Activated T-cell treated with anti-CD3 and anti-CD28 coated beads, Interleukin-2, amount 50 U/mL, for 72 hours (primary cell): Measurements from ENCODE around the gene GGPS1. TPM values are rescaled to one million over a fixed set of nuclear protein-coding genes. Genes with fewer than 3 reads are reported as not detected.
A peak's percentile ranks its signal among the peaks of the same experiment; 100 is the strongest.

ENCODE experiments used
- ATAC-seq, 2 donors: fragments of 150-1000 bp; cut with Tn5 transposase; replicated peaks in 1 of 2; 2 replicates each; pipeline ENCODE4 v1.10.0; 2021; ENCODE audit warnings: moderate library complexity in 2 of 2, mild to moderate bottlenecking in 1 of 2
- DNase-seq, 2 donors: peaks; one replicate each; pipeline ENCODE4 v3.0.0; 2021 to 2022; ENCODE audit warnings: mixed read lengths in 1 of 2
- H3K27ac Mint-ChIP-seq: one replicate; pipeline ENCODE4 v1.8.0; 2022; ENCODE audit warnings: mild to moderate bottlenecking, moderate library complexity, mixed read lengths
- H3K27me3 Mint-ChIP-seq: one replicate; pipeline ENCODE4 v1.8.0; 2022; ENCODE audit warnings: low read depth, mixed read lengths
- H3K36me3 Mint-ChIP-seq, 2 donors: one replicate each; pipeline ENCODE4 v1.8.0; 2022; ENCODE audit warnings: mixed read lengths in 2 of 2, mild to moderate bottlenecking in 1 of 2; ENCODE audit not compliant: insufficient read depth in 2 of 2
- H3K4me1 Mint-ChIP-seq: one replicate; pipeline ENCODE4 v1.8.0; 2022; ENCODE audit warnings: low read depth, mixed read lengths
- H3K4me3 Mint-ChIP-seq, 2 donors: one replicate each; pipeline ENCODE4 v1.8.0; 2022; ENCODE audit warnings: mild to moderate bottlenecking in 2 of 2, mixed read lengths in 2 of 2, moderate library complexity in 2 of 2
- H3K9me3 Mint-ChIP-seq, 2 donors: one replicate each; pipeline ENCODE4 v1.8.0; 2022; ENCODE audit warnings: mixed read lengths in 2 of 2
- total RNA-seq, 2 donors: library from RNA; stranded (reverse); gene quantifications; one replicate each; pipeline ENCODE4 v1.2.3, GENCODE V29; 2022

The GGPS1 gene
- total RNA-seq, 2 donors from 2014 or later: 57.2 to 60.4 TPM

- Mint-ChIP-seq H3K27me3 (no peaks in the 10 kb centered on the region), H3K27ac (peak overlapping the region; percentile 97), H3K9me3 (no peaks in the 10 kb centered on the region), H3K4me1 (peaks cover 68% of the 10 kb centered on the region), H3K36me3 (peaks cover 6 to 20% of the 10 kb centered on the region in 2 donors), H3K4me3 (peak overlapping the region; percentile 59 to 89)
- DNase-seq (no peak), ATAC-seq (peak in 1 of 2 donors; percentile 29)
Measured at GRCh38 chr1:235313931-235314678, 14.3 kb upstream of the GGPS1 start.

- H3K9me3 Mint-ChIP-seq: no peaks in the 10 kb centered on the region
- ATAC-seq (no peak), DNase-seq (no peak)
- H3K36me3 Mint-ChIP-seq: peaks cover 6 to 20% of the 10 kb centered on the region in 2 donors
- H3K4me3 Mint-ChIP-seq: peak overlapping the region in 1 of 2 donors; percentile 31
- H3K27me3 Mint-ChIP-seq: no peaks in the 10 kb centered on the region
- peak overlapping the region; percentile 37 for H3K27ac Mint-ChIP-seq
- H3K4me1 Mint-ChIP-seq: peaks cover 76% of the 10 kb centered on the region
Measured at GRCh38 chr1:235315173-235315572, 13.2 kb upstream of the GGPS1 start.

GRCh38 chr1:235315735-235316134, 12.6 kb upstream of the GGPS1 start:
- DNase-seq (no peak), ATAC-seq (no peak)
- Mint-ChIP-seq H3K27me3 (no peaks in the 10 kb centered on the region), H3K27ac (peak overlapping the region; percentile 37), H3K4me1 (peaks cover 76% of the 10 kb centered on the region), H3K4me3 (peak overlapping the region in 1 of 2 donors; percentile 31), H3K36me3 (peaks cover 10 to 23% of the 10 kb centered on the region in 2 donors), H3K9me3 (no peaks in the 10 kb centered on the region)

- peak overlapping the region; percentile 29 to 72 for H3K4me3 Mint-ChIP-seq
- H3K36me3 Mint-ChIP-seq: peaks cover 9 to 20% of the 10 kb centered on the region in 2 donors
- no peaks in the 10 kb centered on the region for H3K27me3 Mint-ChIP-seq
- peaks cover 82% of the 10 kb centered on the region for H3K4me1 Mint-ChIP-seq
- no peaks in the 10 kb centered on the region for H3K9me3 Mint-ChIP-seq
- DNase-seq (no peak), ATAC-seq (peak; percentile 65)
- H3K27ac Mint-ChIP-seq: peak overlapping the region; percentile 89
Measured at GRCh38 chr1:235317168-235317567, 11.2 kb upstream of the GGPS1 start.

- H3K27me3 Mint-ChIP-seq: no peaks in the 10 kb centered on the region
- no peaks in the 10 kb centered on the region for H3K9me3 Mint-ChIP-seq
- H3K36me3 Mint-ChIP-seq: peaks cover 14 to 24% of the 10 kb centered on the region in 2 donors
- H3K27ac Mint-ChIP-seq: no peak overlapping the region
- ATAC-seq (no peak), DNase-seq (no peak)
- peaks cover 84% of the 10 kb centered on the region for H3K4me1 Mint-ChIP-seq
- no peak overlapping the region for H3K4me3 Mint-ChIP-seq
Measured at GRCh38 chr1:235319255-235319654, 9.1 kb upstream of the GGPS1 start.

GRCh38 chr1:235320521-235321179, 7.7 kb upstream of the GGPS1 start:
- peak overlapping the region; percentile 56 for H3K27ac Mint-ChIP-seq
- peak; percentile 26 to 32 for ATAC-seq
- no peak for DNase-seq
- peaks cover 14 to 26% of the 10 kb centered on the region in 2 donors for H3K36me3 Mint-ChIP-seq
- H3K4me1 Mint-ChIP-seq: peaks cover 84% of the 10 kb centered on the region
- no peaks in the 10 kb centered on the region for H3K9me3 Mint-ChIP-seq
- H3K27me3 Mint-ChIP-seq: no peaks in the 10 kb centered on the region
- peak overlapping the region in 1 of 2 donors; percentile 22 for H3K4me3 Mint-ChIP-seq

- no peaks in the 10 kb centered on the region for H3K27me3 Mint-ChIP-seq
- H3K27ac Mint-ChIP-seq: peak overlapping the region; percentile 64
- H3K9me3 Mint-ChIP-seq: no peaks in the 10 kb centered on the region
- peaks cover 17 to 30% of the 10 kb centered on the region in 2 donors for H3K36me3 Mint-ChIP-seq
- no peak for ATAC-seq
- DNase-seq: no peak
- H3K4me1 Mint-ChIP-seq: peaks cover 70% of the 10 kb centered on the region
- H3K4me3 Mint-ChIP-seq: peak overlapping the region; percentile 81 to 87
Measured at GRCh38 chr1:235324296-235324695, 4.1 kb upstream of the GGPS1 start.

- ATAC-seq (no peak), DNase-seq (no peak)
- Mint-ChIP-seq H3K27me3 (no peaks in the 10 kb centered on the region), H3K9me3 (no peaks in the 10 kb centered on the region), H3K27ac (peak overlapping the region; percentile 98), H3K36me3 (peaks cover 17 to 30% of the 10 kb centered on the region in 2 donors), H3K4me1 (peaks cover 61% of the 10 kb centered on the region), H3K4me3 (peak overlapping the region; percentile 87 to 99)
Measured at GRCh38 chr1:235325139-235325538, 3.2 kb upstream of the GGPS1 start.

- H3K27ac Mint-ChIP-seq: peak overlapping the region; percentile 98
- H3K4me1 Mint-ChIP-seq: peaks cover 54% of the 10 kb centered on the region
- no peaks in the 10 kb centered on the region for H3K9me3 Mint-ChIP-seq
- no peaks in the 10 kb centered on the region for H3K27me3 Mint-ChIP-seq
- ATAC-seq (no peak), DNase-seq (no peak)
- H3K36me3 Mint-ChIP-seq: peaks cover 13 to 23% of the 10 kb centered on the region in 2 donors
- H3K4me3 Mint-ChIP-seq: peak overlapping the region; percentile 87 to 99
Measured at GRCh38 chr1:235325854-235326253, 2.5 kb upstream of the GGPS1 start.

GRCh38 chr1:235326719-235327558, 1.4 kb upstream of the GGPS1 start:
- ATAC-seq: peak; percentile 24 to 30
- Mint-ChIP-seq H3K4me3 (peak overlapping the region; percentile 87 to 99), H3K27ac (peak overlapping the region; percentile 98)

GRCh38 chr1:235327559-235328270, 655 bp upstream of the GGPS1 start, which contains the start of gene ARID4B:
Gene ARID4B (minus strand): TSS chr1:235328179. CDS start chr1:235326919, 1,260 bp downstream.
- H3K9me3 Mint-ChIP-seq: no peaks in the 10 kb centered on the region
- DNase-seq (no peak), ATAC-seq (peak; percentile 4 to 5)
- peak within 1 kb of the TSS; percentile 87 to 99 for H3K4me3 Mint-ChIP-seq
- peaks cover 8 to 14% of the 10 kb centered on the region in 2 donors for H3K36me3 Mint-ChIP-seq
- H3K27ac Mint-ChIP-seq: peak within 1 kb of the TSS; percentile 98
- H3K27me3 Mint-ChIP-seq: no peaks in the 10 kb centered on the region
- H3K4me1 Mint-ChIP-seq: peaks cover 36% of the 10 kb centered on the region

More at GRCh38 chr1:235326719-235327558, 1.4 kb upstream of the GGPS1 start:
- Mint-ChIP-seq H3K4me1 (peaks cover 43% of the 10 kb centered on the region), H3K36me3 (peaks cover 13 to 19% of the 10 kb centered on the region in 2 donors), H3K27me3 (no peaks in the 10 kb centered on the region), H3K9me3 (no peaks in the 10 kb centered on the region)
- peak; percentile 76 to 83 for DNase-seq
